C4-2B (cell line): ENCODE results near the gene GNB3.
A peak's percentile ranks its signal among the peaks of the same experiment; 100 is the strongest.

Experiments used
- H3K27ac ChIP-seq: fragments of 450-650 bp; 2 replicates; pipeline ENCODE4 v1.5.1; 2017
- CTCF ChIP-seq: fragments of 450-650 bp; conservative IDR thresholded peaks from 2 replicates; pipeline ENCODE4 v1.5.1; 2017; ENCODE audit warnings: mild to moderate bottlenecking
- ZFX ChIP-seq: fragments of 450-650 bp; IDR thresholded peaks from 2 replicates; pipeline ENCODE4 v1.6.1; 2017

Gene GNB3

GRCh38 chr12:6824085-6824775, 16.5 kb upstream of the GNB3 start:
- H3K27ac ChIP-seq, result no peak overlapping the region
- TF ChIP-seq ZFX (no peak), CTCF (no peak)

GRCh38 chr12:6824901-6825381, 15.8 kb upstream of the GNB3 start:
- TF ChIP-seq ZFX (no peak), CTCF (no peak)
- no peak overlapping the region for H3K27ac ChIP-seq

- TF ChIP-seq ZFX, result no peak
- TF ChIP-seq CTCF, result peak; percentile 95
- H3K27ac ChIP-seq, result no peak overlapping the region
Observed at GRCh38 chr12:6825398-6826124, 15.2 kb upstream of the GNB3 start.

- no peak overlapping the region; the same call in 1 of the 2 replicates for H3K27ac ChIP-seq
- no peak for TF ChIP-seq ZFX
- TF ChIP-seq CTCF, result no peak
Observed at GRCh38 chr12:6826125-6826733, 14.5 kb upstream of the GNB3 start.

- no peak for TF ChIP-seq ZFX
- TF ChIP-seq CTCF, result no peak
- no peak overlapping the region; the same call in 1 of the 2 replicates for H3K27ac ChIP-seq
Observed at GRCh38 chr12:6826734-6827436, 13.8 kb upstream of the GNB3 start.

GRCh38 chr12:6827437-6827911, 13.3 kb upstream of the GNB3 start:
- no peak overlapping the region; the same call in 1 of the 2 replicates for H3K27ac ChIP-seq
- TF ChIP-seq ZFX, result no peak
- no peak for TF ChIP-seq CTCF
